ENCODE measurements around the gene PTH1R.

GRCh38 chr3:46860810-46861604, 16.5 kb upstream of the PTH1R start:
- TF ChIP-seq CTCF (conservative IDR thresholded peaks at IDR 0.05 in 1 of 2, IDR thresholded peaks at IDR 0.05 in 1 of 2; ENCODE audit: extremely low read depth in 1 of 2, insufficient read depth in 1 of 2, low read depth in 1 of 2, low read length in 2 of 2) = no peak
- TF ChIP-seq EZH2 (IDR thresholded peaks at IDR 0.05; ENCODE audit: borderline replicate concordance, low read length) = no peak

All from mammary epithelial cell (primary cell).